ENCODE measurements around the gene PRDM16. TPM values are rescaled to one million over a fixed set of nuclear protein-coding genes. Genes with fewer than 3 reads are reported as not detected.

PRDM16 gene
- total RNA-seq, 1 donor from 2014 or later, result 18.3 TPM

- H3K27me3 Mint-ChIP-seq (ENCODE audit: low read depth), result no peaks in the 10 kb centered on the region
- H3K9me3 Mint-ChIP-seq (ENCODE audit: low read depth), result no peaks in the 10 kb centered on the region
Measured at GRCh38 chr1:3089490-3089889, 20.5 kb downstream of the PRDM16 start.

GRCh38 chr1:3091334-3091733 lies 22.3 kb downstream of the PRDM16 start:
- H3K4me1 Mint-ChIP-seq (ENCODE audit: low read depth), result peaks cover 4% of the 10 kb centered on the region
- no peak for DNase-seq (ENCODE audit: low spot score)
- no peaks in the 10 kb centered on the region for H3K9me3 Mint-ChIP-seq (ENCODE audit: low read depth)
- H3K4me3 Mint-ChIP-seq (ENCODE audit: unreplicated experiment), result no peak overlapping the region
- TF ChIP-seq CTCF (IDR thresholded peaks at IDR 0.05), result no peak
- no peak overlapping the region for H3K27ac Mint-ChIP-seq (ENCODE audit: unreplicated experiment)
- H3K27me3 Mint-ChIP-seq (ENCODE audit: low read depth), result no peaks in the 10 kb centered on the region
- no peaks in the 10 kb centered on the region for H3K36me3 Mint-ChIP-seq (ENCODE audit: low read depth)

More at GRCh38 chr1:3089490-3089889, 20.5 kb downstream of the PRDM16 start:
- no peak for TF ChIP-seq CTCF (IDR thresholded peaks at IDR 0.05)
- Mint-ChIP-seq H3K4me3 (ENCODE audit: unreplicated experiment) (no peak overlapping the region), H3K27ac (ENCODE audit: unreplicated experiment) (no peak overlapping the region), H3K4me1 (ENCODE audit: low read depth) (peaks cover 4% of the 10 kb centered on the region), H3K36me3 (ENCODE audit: low read depth) (no peaks in the 10 kb centered on the region)
- DNase-seq (ENCODE audit: low spot score), result no peak

- no peak overlapping the region for H3K4me3 Mint-ChIP-seq (ENCODE audit: unreplicated experiment)
- DNase-seq (ENCODE audit: low spot score), result no peak
- H3K4me1 Mint-ChIP-seq (ENCODE audit: low read depth), result peaks cover 4% of the 10 kb centered on the region
- no peaks in the 10 kb centered on the region for H3K27me3 Mint-ChIP-seq (ENCODE audit: low read depth)
- no peaks in the 10 kb centered on the region for H3K9me3 Mint-ChIP-seq (ENCODE audit: low read depth)
- H3K27ac Mint-ChIP-seq (ENCODE audit: unreplicated experiment), result no peak overlapping the region
- no peak for TF ChIP-seq CTCF (IDR thresholded peaks at IDR 0.05)
- H3K36me3 Mint-ChIP-seq (ENCODE audit: low read depth), result no peaks in the 10 kb centered on the region
Measured at GRCh38 chr1:3092530-3092929, 23.5 kb downstream of the PRDM16 start.

- no peak for DNase-seq (ENCODE audit: low spot score)
- Mint-ChIP-seq H3K9me3 (ENCODE audit: low read depth) (no peaks in the 10 kb centered on the region), H3K36me3 (ENCODE audit: low read depth) (no peaks in the 10 kb centered on the region), H3K4me1 (ENCODE audit: low read depth) (no peaks in the 10 kb centered on the region), H3K4me3 (ENCODE audit: unreplicated experiment) (no peak overlapping the region), H3K27ac (ENCODE audit: unreplicated experiment) (no peak overlapping the region), H3K27me3 (ENCODE audit: low read depth) (no peaks in the 10 kb centered on the region)
- no peak for TF ChIP-seq CTCF (IDR thresholded peaks at IDR 0.05)
Measured at GRCh38 chr1:3093898-3094626, 25.1 kb downstream of the PRDM16 start.

GRCh38 chr1:3094863-3095780 lies 26.1 kb downstream of the PRDM16 start:
- Mint-ChIP-seq H3K27me3 (ENCODE audit: low read depth) (no peaks in the 10 kb centered on the region), H3K4me3 (ENCODE audit: unreplicated experiment) (no peak overlapping the region), H3K27ac (ENCODE audit: unreplicated experiment) (no peak overlapping the region), H3K36me3 (ENCODE audit: low read depth) (no peaks in the 10 kb centered on the region), H3K4me1 (ENCODE audit: low read depth) (no peaks in the 10 kb centered on the region), H3K9me3 (ENCODE audit: low read depth) (no peaks in the 10 kb centered on the region)
- TF ChIP-seq CTCF (IDR thresholded peaks at IDR 0.05), result no peak
- DNase-seq (ENCODE audit: low spot score), result no peak
